Vagina (tissue), 2 donors: Measurements from ENCODE around the gene PARVB.

Experiments
- POLR2AphosphoS5 ChIP-seq, 2 donors: sonication (generic); formaldehyde crosslinking; IDR thresholded peaks; one replicate each; pipeline ENCODE4 v1.9.0; 2017; ENCODE audit warnings: antibody characterized with exemption in 2 of 2, mild to moderate bottlenecking in 2 of 2, low read depth in 1 of 2; ENCODE audit not compliant: insufficient read depth in 1 of 2
- TF ChIP-seq, protein P1 (sequence below), 3 experiments: fragments of 450-650 bp in 2 of 3; fragments of 200-600 bp in 1 of 3; sonication (generic) in 1 of 3; IDR thresholded peaks; one replicate each; pipeline ENCODE4 v1.5.1; 2017 to 2019; ENCODE audit warnings: antibody characterized with exemption in 3 of 3, mild to moderate bottlenecking in 2 of 3, moderate library complexity in 2 of 3

DNA sequence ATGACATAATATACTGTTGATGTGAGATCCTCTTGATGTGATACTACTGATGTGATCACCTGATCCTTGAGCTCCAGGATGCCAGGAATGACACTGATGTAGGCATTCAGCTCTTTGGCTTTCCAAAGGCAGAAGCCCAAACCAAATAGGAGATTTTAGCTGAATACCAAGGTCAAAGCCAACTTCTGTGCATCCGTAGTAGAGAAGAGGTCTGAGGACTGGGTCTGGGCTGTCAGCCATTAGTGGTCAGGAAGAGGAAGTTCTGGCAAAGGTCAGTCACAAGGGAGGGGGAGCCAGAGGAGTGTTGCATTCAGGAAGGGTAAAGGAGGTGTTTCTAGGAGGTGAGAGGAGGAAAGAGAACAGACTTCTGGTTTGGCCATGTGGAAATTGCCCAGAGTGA is 103.3 kb downstream of the PARVB start:
- TF ChIP-seq, protein P1, sequence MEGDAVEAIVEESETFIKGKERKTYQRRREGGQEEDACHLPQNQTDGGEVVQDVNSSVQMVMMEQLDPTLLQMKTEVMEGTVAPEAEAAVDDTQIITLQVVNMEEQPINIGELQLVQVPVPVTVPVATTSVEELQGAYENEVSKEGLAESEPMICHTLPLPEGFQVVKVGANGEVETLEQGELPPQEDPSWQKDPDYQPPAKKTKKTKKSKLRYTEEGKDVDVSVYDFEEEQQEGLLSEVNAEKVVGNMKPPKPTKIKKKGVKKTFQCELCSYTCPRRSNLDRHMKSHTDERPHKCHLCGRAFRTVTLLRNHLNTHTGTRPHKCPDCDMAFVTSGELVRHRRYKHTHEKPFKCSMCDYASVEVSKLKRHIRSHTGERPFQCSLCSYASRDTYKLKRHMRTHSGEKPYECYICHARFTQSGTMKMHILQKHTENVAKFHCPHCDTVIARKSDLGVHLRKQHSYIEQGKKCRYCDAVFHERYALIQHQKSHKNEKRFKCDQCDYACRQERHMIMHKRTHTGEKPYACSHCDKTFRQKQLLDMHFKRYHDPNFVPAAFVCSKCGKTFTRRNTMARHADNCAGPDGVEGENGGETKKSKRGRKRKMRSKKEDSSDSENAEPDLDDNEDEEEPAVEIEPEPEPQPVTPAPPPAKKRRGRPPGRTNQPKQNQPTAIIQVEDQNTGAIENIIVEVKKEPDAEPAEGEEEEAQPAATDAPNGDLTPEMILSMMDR (IDR thresholded peaks at IDR 0.05), result no peak
- no peak for TF ChIP-seq POLR2AphosphoS5 (IDR thresholded peaks at IDR 0.05; ENCODE audit: insufficient read depth in 1 of 2, low read depth in 1 of 2)
